Thoracic aorta (tissue), 2 donors: ENCODE results near the gene RASGRP2. TPM values are rescaled to one million over a fixed set of nuclear protein-coding genes. Genes with fewer than 3 reads are reported as not detected.

Experiments used
- ATAC-seq: fragments of 150-250 bp; one replicate; pipeline ENCODE4 v1.8.0; 2017; ENCODE audit warnings: low read depth; ENCODE audit not compliant: insufficient number of reproducible peaks, low FRiP score
- DNase-seq: peaks from one replicate; pipeline ENCODE4 v3.0.0-alpha.2; 2020; ENCODE audit warnings: low spot score
- H3K27ac ChIP-seq, 2 donors: fragments of 200-600 bp; sonication (generic); 1 replicate in 1 of 2; 2 replicates in 1 of 2; pipeline ENCODE4 v1.5.1; 2016; ENCODE audit warnings: mild to moderate bottlenecking in 2 of 2, moderate library complexity in 2 of 2
- H3K27me3 ChIP-seq: fragments of 200-600 bp; sonication (generic); replicated peaks from 2 replicates; pipeline ENCODE4 v1.6.0; 2016; ENCODE audit warnings: mild to moderate bottlenecking; ENCODE audit not compliant: insufficient read depth
- H3K36me3 ChIP-seq: fragments of 200-600 bp; sonication (generic); one replicate; pipeline ENCODE4 v1.5.1; 2016
- H3K4me1 ChIP-seq, 2 donors: fragments of 200-600 bp; sonication (generic); 1 replicate in 1 of 2; 2 replicates in 1 of 2; pipeline versions ENCODE4 v1.5.1 to v1.6.0; 2016; ENCODE audit warnings: low read depth in 2 of 2, mild to moderate bottlenecking in 1 of 2; ENCODE audit not compliant: control insufficient read depth in 1 of 2
- H3K4me3 ChIP-seq: fragments of 200-600 bp; sonication (generic); 2 replicates; pipeline ENCODE4 v1.5.1; 2016; ENCODE audit warnings: mild to moderate bottlenecking
- H3K9me3 ChIP-seq: fragments of 200-600 bp; sonication (generic); 2 replicates; pipeline ENCODE4 v1.5.1; 2016
- total RNA-seq, 2 donors: library from RNA; depleted of rRNA; stranded (reverse); fragments of >200 nt; gene quantifications; one replicate each; pipeline versions ENCODE4 v1.1.0 to v1.2.3, GENCODE V29; 2016
- TF ChIP-seq, protein P1 (sequence below): fragments of 200-600 bp; sonication (generic); IDR thresholded peaks from one replicate; pipeline ENCODE4 v1.5.1; 2019; ENCODE audit warnings: antibody characterized with exemption

RASGRP2 gene
- total RNA-seq, 2 donors from 2014 or later = 78.4 to 89.1 TPM

GRCh38 chr11:64746486-64746885 lies 2.5 kb upstream of the RASGRP2 start:
- no peaks in the 10 kb centered on the region for H3K36me3 ChIP-seq
- no peak for DNase-seq
- H3K4me1 ChIP-seq = peaks cover 3 to 23% of the 10 kb centered on the region in 2 donors
- peak overlapping the region; percentile 79 for H3K4me3 ChIP-seq
- H3K27ac ChIP-seq = peak overlapping the region; percentile 90 to 97
- H3K9me3 ChIP-seq = no peaks in the 10 kb centered on the region
- H3K27me3 ChIP-seq = no peaks in the 10 kb centered on the region
- ATAC-seq = no peak
- TF ChIP-seq, protein P1, sequence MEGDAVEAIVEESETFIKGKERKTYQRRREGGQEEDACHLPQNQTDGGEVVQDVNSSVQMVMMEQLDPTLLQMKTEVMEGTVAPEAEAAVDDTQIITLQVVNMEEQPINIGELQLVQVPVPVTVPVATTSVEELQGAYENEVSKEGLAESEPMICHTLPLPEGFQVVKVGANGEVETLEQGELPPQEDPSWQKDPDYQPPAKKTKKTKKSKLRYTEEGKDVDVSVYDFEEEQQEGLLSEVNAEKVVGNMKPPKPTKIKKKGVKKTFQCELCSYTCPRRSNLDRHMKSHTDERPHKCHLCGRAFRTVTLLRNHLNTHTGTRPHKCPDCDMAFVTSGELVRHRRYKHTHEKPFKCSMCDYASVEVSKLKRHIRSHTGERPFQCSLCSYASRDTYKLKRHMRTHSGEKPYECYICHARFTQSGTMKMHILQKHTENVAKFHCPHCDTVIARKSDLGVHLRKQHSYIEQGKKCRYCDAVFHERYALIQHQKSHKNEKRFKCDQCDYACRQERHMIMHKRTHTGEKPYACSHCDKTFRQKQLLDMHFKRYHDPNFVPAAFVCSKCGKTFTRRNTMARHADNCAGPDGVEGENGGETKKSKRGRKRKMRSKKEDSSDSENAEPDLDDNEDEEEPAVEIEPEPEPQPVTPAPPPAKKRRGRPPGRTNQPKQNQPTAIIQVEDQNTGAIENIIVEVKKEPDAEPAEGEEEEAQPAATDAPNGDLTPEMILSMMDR = no peak

- Histone ChIP-seq H3K36me3 (no peaks in the 10 kb centered on the region), H3K27me3 (no peaks in the 10 kb centered on the region), H3K4me1 (peaks cover 3 to 23% of the 10 kb centered on the region in 2 donors), H3K4me3 (peak overlapping the region; percentile 79), H3K27ac (peak overlapping the region; percentile 90 to 97), H3K9me3 (no peaks in the 10 kb centered on the region)
- ATAC-seq (peak; percentile 63), DNase-seq (peak; percentile 83)
- TF ChIP-seq, protein P1 = no peak
Observed at GRCh38 chr11:64745521-64746328, 1.8 kb upstream of the RASGRP2 start.

- Histone ChIP-seq H3K4me1 (peaks cover 3 to 23% of the 10 kb centered on the region in 2 donors), H3K27me3 (no peaks in the 10 kb centered on the region), H3K9me3 (no peaks in the 10 kb centered on the region), H3K4me3 (peak overlapping the region; percentile 79), H3K27ac (peak overlapping the region; percentile 90 to 97), H3K36me3 (no peaks in the 10 kb centered on the region)
- ATAC-seq (no peak), DNase-seq (no peak)
- TF ChIP-seq, protein P1 = no peak
Observed at GRCh38 chr11:64745189-64745520, 1.2 kb upstream of the RASGRP2 start.

- TF ChIP-seq, protein P1 = no peak
- H3K4me1 ChIP-seq = peaks cover 3 to 23% of the 10 kb centered on the region in 2 donors
Observed at GRCh38 chr11:64744544-64745188, 724 bp upstream of the RASGRP2 start.

DNA sequence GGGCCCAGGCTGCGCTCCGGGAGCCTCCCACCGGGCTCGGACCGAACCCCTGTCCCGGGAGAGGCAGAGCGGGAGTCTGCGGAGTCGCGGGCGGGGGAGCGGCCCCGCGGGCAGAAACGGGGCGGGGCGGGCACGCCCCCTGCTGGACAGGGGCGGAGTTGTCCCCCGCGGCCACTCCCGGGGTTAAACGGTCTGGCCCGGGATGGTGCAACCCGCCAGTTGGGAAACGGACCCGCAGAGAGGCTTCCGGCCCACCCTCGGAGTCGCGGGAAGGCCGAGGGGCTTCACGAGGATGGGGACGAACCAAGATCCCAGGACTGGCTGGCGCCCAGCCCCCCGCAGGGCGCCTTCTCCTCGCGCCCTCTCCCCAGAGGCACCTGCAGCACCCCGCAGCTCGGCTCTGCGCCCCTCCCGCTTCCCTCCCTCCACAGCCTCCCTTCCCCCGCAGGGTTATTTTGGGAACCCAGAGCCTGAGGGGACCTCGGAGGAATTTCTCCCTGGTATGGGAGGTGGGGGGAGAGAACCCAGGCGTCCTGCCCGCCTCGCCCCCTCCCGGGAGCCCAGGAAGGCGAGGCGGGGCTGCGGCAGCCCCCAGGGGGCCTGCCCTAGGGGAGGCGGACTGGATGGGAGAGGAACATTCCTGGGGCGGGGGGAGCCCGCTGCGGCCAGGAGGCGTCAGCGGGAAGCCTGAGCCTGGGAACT lies 902 bp downstream of the RASGRP2 start:
- Histone ChIP-seq H3K27ac (peak overlapping the region; percentile 88 to 94), H3K4me3 (peak overlapping the region; percentile 79), H3K4me1 (peaks cover 3 to 23% of the 10 kb centered on the region in 2 donors), H3K9me3 (no peaks in the 10 kb centered on the region), H3K27me3 (no peaks in the 10 kb centered on the region), H3K36me3 (no peaks in the 10 kb centered on the region)
- ATAC-seq = peak; percentile 40
- no peak for DNase-seq
- TF ChIP-seq, protein P1 = peak; percentile 92

More at GRCh38 chr11:64744544-64745188, 724 bp upstream of the RASGRP2 start:
- Histone ChIP-seq H3K9me3 (no peaks in the 10 kb centered on the region), H3K4me3 (peak overlapping the region; percentile 79), H3K27me3 (no peaks in the 10 kb centered on the region), H3K27ac (peak overlapping the region; percentile 90 to 97), H3K36me3 (no peaks in the 10 kb centered on the region)
- DNase-seq (no peak), ATAC-seq (no peak)
